ENCODE measurements around the gene CACNA1I. TPM values are rescaled to one million over a fixed set of nuclear protein-coding genes. Genes with fewer than 3 reads are reported as not detected.

Gene CACNA1I
- total RNA-seq, 3 donors from 2014 or later, result 0.19 to 0.41 (median 0.20) TPM

GRCh38 chr22:39682994-39683393 lies 112.4 kb downstream of the CACNA1I start:
- no peak for DNase-seq
- no peak for ATAC-seq
- Histone ChIP-seq H3K4me1 (ENCODE audit: low read depth) (no peaks in the 10 kb centered on the region), H3K9me3 (no peaks in the 10 kb centered on the region), H3K4me3 (no peak overlapping the region), H3K36me3 (ENCODE audit: low read depth) (no peaks in the 10 kb centered on the region)
- intact Hi-C loops (cut with DNase I, micrococcal nuclease), result no loop called here
- no peak for TF ChIP-seq CTCF (IDR thresholded peaks at IDR 0.05)

GRCh38 chr22:39683639-39684038 lies 113.1 kb downstream of the CACNA1I start:
- Histone ChIP-seq H3K4me3 (no peak overlapping the region), H3K9me3 (no peaks in the 10 kb centered on the region), H3K36me3 (ENCODE audit: low read depth) (no peaks in the 10 kb centered on the region), H3K4me1 (ENCODE audit: low read depth) (no peaks in the 10 kb centered on the region)
- intact Hi-C loops (cut with DNase I, micrococcal nuclease), result no loop called here
- ATAC-seq, result no peak
- no peak for DNase-seq
- no peak for TF ChIP-seq CTCF (IDR thresholded peaks at IDR 0.05)

- no peaks in the 10 kb centered on the region for H3K36me3 ChIP-seq (ENCODE audit: low read depth)
- ATAC-seq (no peak), DNase-seq (no peak)
- H3K9me3 ChIP-seq, result no peaks in the 10 kb centered on the region
- H3K4me3 ChIP-seq, result no peak overlapping the region
- H3K4me1 ChIP-seq (ENCODE audit: low read depth), result no peaks in the 10 kb centered on the region
- TF ChIP-seq CTCF (IDR thresholded peaks at IDR 0.05), result no peak
- intact Hi-C loops (cut with DNase I, micrococcal nuclease), result no loop called here
Measured at GRCh38 chr22:39684702-39685281, 114.2 kb downstream of the CACNA1I start.

- H3K4me1 ChIP-seq (ENCODE audit: low read depth), result no peaks in the 10 kb centered on the region
- no peaks in the 10 kb centered on the region for H3K36me3 ChIP-seq (ENCODE audit: low read depth)
- no peak for ATAC-seq
- no peak for DNase-seq
- intact Hi-C loops (cut with DNase I, micrococcal nuclease), result no loop called here
- TF ChIP-seq CTCF (IDR thresholded peaks at IDR 0.05), result no peak
- no peaks in the 10 kb centered on the region for H3K9me3 ChIP-seq
- no peak overlapping the region for H3K4me3 ChIP-seq
Measured at GRCh38 chr22:39685336-39686177, 115.0 kb downstream of the CACNA1I start.

GRCh38 chr22:39686178-39686620 lies 115.6 kb downstream of the CACNA1I start:
- no peak for TF ChIP-seq CTCF (IDR thresholded peaks at IDR 0.05)
- Histone ChIP-seq H3K9me3 (no peaks in the 10 kb centered on the region), H3K4me3 (no peak overlapping the region), H3K4me1 (ENCODE audit: low read depth) (no peaks in the 10 kb centered on the region), H3K36me3 (ENCODE audit: low read depth) (no peaks in the 10 kb centered on the region)
- ATAC-seq (no peak), DNase-seq (no peak)
- intact Hi-C loops (cut with DNase I, micrococcal nuclease), result no loop called here

Measured in mucosa of descending colon (tissue), 3 donors.